Gastrocnemius medialis (tissue), 4 donors: Measurements from ENCODE around the gene SLAMF7.

Experiments used
- POLR2A ChIP-seq, 2 donors: fragments of 450-650 bp; IDR thresholded peaks; one replicate each; pipeline ENCODE4 v1.6.1; 2017; ENCODE audit warnings: antibody characterized with exemption in 2 of 2, mild to moderate bottlenecking in 2 of 2, moderate library complexity in 2 of 2
- TF ChIP-seq, protein P1 (sequence below), 5 experiments: fragments of 450-650 bp in 3 of 5; fragments of 200-600 bp in 2 of 5; sonication (generic) in 2 of 5; IDR thresholded peaks in 4 of 5; conservative IDR thresholded peaks in 1 of 5; 1 replicate in 4 of 5; 2 replicates in 1 of 5; pipeline ENCODE4 v1.5.1; 2016 to 2019; ENCODE audit warnings: antibody characterized with exemption in 5 of 5, mild to moderate bottlenecking in 3 of 5, moderate library complexity in 3 of 5

DNA sequence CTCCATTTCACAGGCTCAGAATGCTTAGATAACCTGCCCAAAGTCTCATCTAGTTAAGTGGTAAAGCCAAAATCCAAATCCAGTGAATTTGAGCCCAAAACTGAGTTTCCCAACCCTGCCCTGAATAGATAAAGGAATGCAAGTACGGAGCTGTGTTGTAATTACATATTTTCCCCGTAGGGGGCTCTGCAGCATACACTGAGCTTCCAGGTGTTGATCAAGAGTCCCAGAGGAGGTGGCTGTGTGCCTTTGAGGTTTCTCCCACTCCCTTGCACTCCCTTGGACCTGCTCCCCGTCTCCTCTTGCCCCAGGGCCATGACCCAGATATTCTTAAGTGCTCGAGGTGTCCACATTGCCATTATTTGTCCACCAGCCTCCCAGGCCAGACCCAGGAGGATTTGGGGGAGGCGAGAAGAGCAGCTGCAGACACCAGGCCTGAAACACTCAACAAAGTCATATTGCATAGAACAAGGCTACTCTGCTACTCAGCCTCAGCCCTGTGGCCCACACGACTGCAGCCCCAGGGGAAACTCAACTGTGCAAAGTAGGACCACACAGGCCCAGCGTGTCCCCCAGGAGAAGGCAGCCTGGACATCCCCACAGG is 38.5 kb downstream of the SLAMF7 start:
- TF ChIP-seq, protein P1, sequence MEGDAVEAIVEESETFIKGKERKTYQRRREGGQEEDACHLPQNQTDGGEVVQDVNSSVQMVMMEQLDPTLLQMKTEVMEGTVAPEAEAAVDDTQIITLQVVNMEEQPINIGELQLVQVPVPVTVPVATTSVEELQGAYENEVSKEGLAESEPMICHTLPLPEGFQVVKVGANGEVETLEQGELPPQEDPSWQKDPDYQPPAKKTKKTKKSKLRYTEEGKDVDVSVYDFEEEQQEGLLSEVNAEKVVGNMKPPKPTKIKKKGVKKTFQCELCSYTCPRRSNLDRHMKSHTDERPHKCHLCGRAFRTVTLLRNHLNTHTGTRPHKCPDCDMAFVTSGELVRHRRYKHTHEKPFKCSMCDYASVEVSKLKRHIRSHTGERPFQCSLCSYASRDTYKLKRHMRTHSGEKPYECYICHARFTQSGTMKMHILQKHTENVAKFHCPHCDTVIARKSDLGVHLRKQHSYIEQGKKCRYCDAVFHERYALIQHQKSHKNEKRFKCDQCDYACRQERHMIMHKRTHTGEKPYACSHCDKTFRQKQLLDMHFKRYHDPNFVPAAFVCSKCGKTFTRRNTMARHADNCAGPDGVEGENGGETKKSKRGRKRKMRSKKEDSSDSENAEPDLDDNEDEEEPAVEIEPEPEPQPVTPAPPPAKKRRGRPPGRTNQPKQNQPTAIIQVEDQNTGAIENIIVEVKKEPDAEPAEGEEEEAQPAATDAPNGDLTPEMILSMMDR (IDR thresholded peaks at IDR 0.05 in 4 of 5, conservative IDR thresholded peaks at IDR 0.05 in 1 of 5), result no peak
- TF ChIP-seq POLR2A (IDR thresholded peaks at IDR 0.05), result no peak
